ENCODE data around the gene ISYNA1.

The ISYNA1 gene

DNA sequence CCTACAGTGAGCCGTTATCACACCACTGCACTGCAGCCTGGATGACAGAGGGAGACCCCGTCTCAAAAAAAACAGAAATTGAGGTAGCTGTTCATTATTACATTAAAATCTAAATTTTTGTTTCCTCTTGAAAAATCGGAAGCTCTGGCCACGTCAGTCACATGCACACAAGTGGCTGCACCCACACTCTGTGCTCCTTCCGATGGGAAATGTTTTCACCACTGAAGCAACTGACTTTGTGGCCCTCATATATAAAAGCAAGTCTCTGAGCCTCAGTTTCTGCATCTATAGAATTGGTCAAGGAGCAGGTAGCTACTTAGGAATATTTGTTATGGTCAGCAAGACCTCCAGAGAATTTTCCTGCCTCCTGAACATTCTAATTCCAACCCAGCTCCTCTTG, 45.0 kb downstream of the ISYNA1 start:
- Histone ChIP-seq H3K27me3 (ENCODE audit: control insufficient read depth, insufficient read depth, low read length) (no peaks in the 10 kb centered on the region), H2AFZ (no peak overlapping the region), H3K36me3 (ENCODE audit: control insufficient read depth, insufficient read depth, low read length) (no peaks in the 10 kb centered on the region), H3K9me3 (ENCODE audit: control insufficient read depth, low read length) (no peaks in the 10 kb centered on the region), H3K4me2 (ENCODE audit: low read length) (no peak overlapping the region), H3K9ac (no peak overlapping the region), H3K79me2 (no peaks in the 10 kb centered on the region), H3K4me3 (ENCODE audit: low read depth, low read length) (no peak overlapping the region), H3K27ac (no peak overlapping the region), H3K4me1 (peaks cover 7% of the 10 kb centered on the region)
- TF ChIP-seq, protein P1, sequence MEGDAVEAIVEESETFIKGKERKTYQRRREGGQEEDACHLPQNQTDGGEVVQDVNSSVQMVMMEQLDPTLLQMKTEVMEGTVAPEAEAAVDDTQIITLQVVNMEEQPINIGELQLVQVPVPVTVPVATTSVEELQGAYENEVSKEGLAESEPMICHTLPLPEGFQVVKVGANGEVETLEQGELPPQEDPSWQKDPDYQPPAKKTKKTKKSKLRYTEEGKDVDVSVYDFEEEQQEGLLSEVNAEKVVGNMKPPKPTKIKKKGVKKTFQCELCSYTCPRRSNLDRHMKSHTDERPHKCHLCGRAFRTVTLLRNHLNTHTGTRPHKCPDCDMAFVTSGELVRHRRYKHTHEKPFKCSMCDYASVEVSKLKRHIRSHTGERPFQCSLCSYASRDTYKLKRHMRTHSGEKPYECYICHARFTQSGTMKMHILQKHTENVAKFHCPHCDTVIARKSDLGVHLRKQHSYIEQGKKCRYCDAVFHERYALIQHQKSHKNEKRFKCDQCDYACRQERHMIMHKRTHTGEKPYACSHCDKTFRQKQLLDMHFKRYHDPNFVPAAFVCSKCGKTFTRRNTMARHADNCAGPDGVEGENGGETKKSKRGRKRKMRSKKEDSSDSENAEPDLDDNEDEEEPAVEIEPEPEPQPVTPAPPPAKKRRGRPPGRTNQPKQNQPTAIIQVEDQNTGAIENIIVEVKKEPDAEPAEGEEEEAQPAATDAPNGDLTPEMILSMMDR (IDR thresholded peaks at IDR 0.05): no peak

- Histone ChIP-seq H3K4me3 (ENCODE audit: low read depth, low read length) (no peak overlapping the region), H3K27ac (no peak overlapping the region), H3K4me2 (ENCODE audit: low read length) (no peak overlapping the region), H3K27me3 (ENCODE audit: control insufficient read depth, insufficient read depth, low read length) (no peaks in the 10 kb centered on the region), H3K36me3 (ENCODE audit: control insufficient read depth, insufficient read depth, low read length) (no peaks in the 10 kb centered on the region), H3K4me1 (peaks cover 7% of the 10 kb centered on the region), H3K9me3 (ENCODE audit: control insufficient read depth, low read length) (no peaks in the 10 kb centered on the region), H3K9ac (no peak overlapping the region), H3K79me2 (no peaks in the 10 kb centered on the region), H2AFZ (no peak overlapping the region)
- TF ChIP-seq, protein P1 (IDR thresholded peaks at IDR 0.05): no peak
Measured at GRCh38 chr19:18392417-18392816, 45.5 kb downstream of the ISYNA1 start.

- Histone ChIP-seq H3K36me3 (ENCODE audit: control insufficient read depth, insufficient read depth, low read length) (no peaks in the 10 kb centered on the region), H3K4me3 (ENCODE audit: low read depth, low read length) (no peak overlapping the region), H3K4me2 (ENCODE audit: low read length) (no peak overlapping the region), H2AFZ (no peak overlapping the region), H3K9ac (no peak overlapping the region), H3K4me1 (peaks cover 7% of the 10 kb centered on the region), H3K79me2 (no peaks in the 10 kb centered on the region), H3K27ac (no peak overlapping the region), H3K27me3 (ENCODE audit: control insufficient read depth, insufficient read depth, low read length) (no peaks in the 10 kb centered on the region), H3K9me3 (ENCODE audit: control insufficient read depth, low read length) (no peaks in the 10 kb centered on the region)
- TF ChIP-seq, protein P1 (IDR thresholded peaks at IDR 0.05): no peak
Measured at GRCh38 chr19:18391509-18392075, 46.3 kb downstream of the ISYNA1 start.

- H3K4me3 ChIP-seq (ENCODE audit: low read depth, low read length): no peak overlapping the region
- TF ChIP-seq, protein P1 (IDR thresholded peaks at IDR 0.05): no peak
- H3K27me3 ChIP-seq (ENCODE audit: control insufficient read depth, insufficient read depth, low read length): no peaks in the 10 kb centered on the region
- no peak overlapping the region for H3K27ac ChIP-seq
- no peaks in the 10 kb centered on the region for H3K9me3 ChIP-seq (ENCODE audit: control insufficient read depth, low read length)
- H2AFZ ChIP-seq: no peak overlapping the region
- no peak overlapping the region for H3K4me2 ChIP-seq (ENCODE audit: low read length)
- no peaks in the 10 kb centered on the region for H3K36me3 ChIP-seq (ENCODE audit: control insufficient read depth, insufficient read depth, low read length)
- peaks cover 7% of the 10 kb centered on the region for H3K4me1 ChIP-seq
- no peak overlapping the region for H3K9ac ChIP-seq
- no peaks in the 10 kb centered on the region for H3K79me2 ChIP-seq
Measured at GRCh38 chr19:18390065-18390907, 47.6 kb downstream of the ISYNA1 start.
